HUES64 (cell line): Measurements from ENCODE around the gene JMJD7.
A peak's percentile ranks its signal among the peaks of the same experiment; 100 is the strongest.
"Not testable (repeated sequence)": the region's sequence is repeated elsewhere in the genome, so short reads cannot be mapped to it uniquely, and the experiment has no call there.

Experiments
- H3K27ac ChIP-seq: 2 replicates; pipeline ENCODE4 v1.7.0; 2013; ENCODE audit warnings: low read depth, low read length, inconsistent platforms
- H3K27me3 ChIP-seq: 2 replicates; pipeline ENCODE4 v1.6.1; 2013; ENCODE audit warnings: mild to moderate bottlenecking, low read length; ENCODE audit not compliant: insufficient read depth
- H3K36me3 ChIP-seq: 2 replicates; pipeline ENCODE4 v1.6.1; 2013; ENCODE audit warnings: mild to moderate bottlenecking, low read length; ENCODE audit not compliant: insufficient read depth
- H3K4me1 ChIP-seq: 2 replicates; pipeline ENCODE4 v1.6.1; 2013; ENCODE audit warnings: mild to moderate bottlenecking, low read length, moderate library complexity; ENCODE audit not compliant: insufficient read depth
- H3K4me3 ChIP-seq: 2 replicates; pipeline ENCODE4 v1.5.1; 2013; ENCODE audit warnings: mild to moderate bottlenecking, low read length, moderate library complexity
- H3K9ac ChIP-seq: 2 replicates; pipeline ENCODE4 v1.6.1; 2013; ENCODE audit warnings: mild to moderate bottlenecking, low read depth, low read length
- H3K9me3 ChIP-seq: 2 replicates; pipeline ENCODE4 v1.6.1; 2013; ENCODE audit warnings: low read depth, low read length; ENCODE audit not compliant: insufficient read depth
- WGBS: fragments of 150-250, 120-280 bp; methylation state at CpG from one replicate; pipeline ENCODE4 v1.1.7; 2013; ENCODE audit warnings: missing lambda C conversion rate; 5-methylcytosine and 5-hydroxymethylcytosine counted together

The JMJD7 gene

GRCh38 chr15:41823502-41823901 is 4.4 kb upstream of the JMJD7 start:
- H3K9ac ChIP-seq, result no peak overlapping the region
- no peak overlapping the region for H3K4me3 ChIP-seq
- peaks cover 12% of the 10 kb centered on the region; the same call in 1 of the 2 replicates for H3K36me3 ChIP-seq
- H3K27ac ChIP-seq, result no peak overlapping the region
- H3K27me3 ChIP-seq, result no peaks in the 10 kb centered on the region
- 94% methylated on average over 11 of the region's 11 CpGs for WGBS
- H3K9me3 ChIP-seq, result no peaks in the 10 kb centered on the region
- H3K4me1 ChIP-seq, result peaks cover 6% of the 10 kb centered on the region; the same call in 1 of the 2 replicates

- H3K27me3 ChIP-seq, result no peaks in the 10 kb centered on the region
- no peak overlapping the region for H3K4me3 ChIP-seq
- no peaks in the 10 kb centered on the region for H3K9me3 ChIP-seq
- WGBS, result 94% methylated on average over 19 of the region's 19 CpGs
- H3K36me3 ChIP-seq, result peaks cover 11% of the 10 kb centered on the region; the same call in 1 of the 2 replicates
- H3K27ac ChIP-seq, result no peak overlapping the region
- peaks cover 10% of the 10 kb centered on the region; the same call in 1 of the 2 replicates for H3K4me1 ChIP-seq
- no peak overlapping the region for H3K9ac ChIP-seq
These were observed 3.7 kb upstream of the JMJD7 start for GRCh38 chr15:41824062-41824745.

GRCh38 chr15:41825145-41825544 is 2.7 kb upstream of the JMJD7 start:
- Histone ChIP-seq H3K27ac (no peak overlapping the region), H3K4me1 (peaks cover 10% of the 10 kb centered on the region; the same call in 1 of the 2 replicates)

GRCh38 chr15:41825572-41826535 is 2.0 kb upstream of the JMJD7 start:
- Histone ChIP-seq H3K36me3 (0 out of 2 replicates have a peak, but pooled peaks cover 6% of the 10 kb centered on the region), H3K27me3 (no peaks in the 10 kb centered on the region), H3K27ac (no peak overlapping the region), H3K4me3 (no peak overlapping the region), H3K9me3 (no peaks in the 10 kb centered on the region), H3K4me1 (peaks cover 10% of the 10 kb centered on the region; the same call in 1 of the 2 replicates), H3K9ac (no peak overlapping the region)
- WGBS, result 91% methylated on average over 11 of the region's 13 CpGs

More at GRCh38 chr15:41825145-41825544, 2.7 kb upstream of the JMJD7 start:
- H3K27me3 ChIP-seq, result no peaks in the 10 kb centered on the region
- no peak overlapping the region for H3K9ac ChIP-seq
- 88% methylated on average over 10 of the region's 10 CpGs for WGBS
- H3K4me3 ChIP-seq, result no peak overlapping the region
- H3K36me3 ChIP-seq, result 0 out of 2 replicates have a peak, but pooled peaks cover 9% of the 10 kb centered on the region
- H3K9me3 ChIP-seq, result no peaks in the 10 kb centered on the region

- 3% methylated on average over 37 of the region's 37 CpGs for WGBS
- H3K9me3 ChIP-seq, result no peaks in the 10 kb centered on the region
- H3K27me3 ChIP-seq, result no peaks in the 10 kb centered on the region
- H3K27ac ChIP-seq, result no peak overlapping the region
- H3K36me3 ChIP-seq, result 0 out of 2 replicates have a peak, but pooled peaks cover 5% of the 10 kb centered on the region
- H3K4me3 ChIP-seq, result peak overlapping the region; percentile 80
- H3K4me1 ChIP-seq, result peaks cover 10% of the 10 kb centered on the region; the same call in 1 of the 2 replicates
- peak overlapping the region; percentile 62 for H3K9ac ChIP-seq
These were observed 507 bp upstream of the JMJD7 start for GRCh38 chr15:41827290-41827879.

GRCh38 chr15:41828807-41829141 is 882 bp downstream of the JMJD7 start:
- Histone ChIP-seq H3K27ac (no peak overlapping the region), H3K9me3 (no peaks in the 10 kb centered on the region), H3K4me3 (peak overlapping the region; percentile 80), H3K36me3 (no peaks in the 10 kb centered on the region), H3K9ac (peak overlapping the region; percentile 73; the same call in 1 of the 2 replicates), H3K27me3 (no peaks in the 10 kb centered on the region), H3K4me1 (peaks cover 10% of the 10 kb centered on the region; the same call in 1 of the 2 replicates)
- WGBS, result 46% methylated on average over 6 of the region's 6 CpGs

GRCh38 chr15:41829959-41830646 is 2.2 kb downstream of the JMJD7 start:
- Histone ChIP-seq H3K4me3 (no peak overlapping the region), H3K9me3 (no peaks in the 10 kb centered on the region), H3K27ac (no peak overlapping the region), H3K27me3 (no peaks in the 10 kb centered on the region), H3K9ac (no peak overlapping the region), H3K4me1 (peaks cover 10% of the 10 kb centered on the region; the same call in 1 of the 2 replicates), H3K36me3 (no peaks in the 10 kb centered on the region)
- WGBS, result 96% methylated on average over 13 of the region's 13 CpGs

- not testable (repeated sequence) for H3K27me3 ChIP-seq, H3K4me1 ChIP-seq, H3K27ac ChIP-seq, H3K9me3 ChIP-seq, H3K9ac ChIP-seq, H3K36me3 ChIP-seq, H3K4me3 ChIP-seq
- WGBS, result 94% methylated on average over 4 of the region's 4 CpGs
These were observed 3.4 kb downstream of the JMJD7 start for GRCh38 chr15:41831291-41831690.

GRCh38 chr15:41832208-41832607 is 4.3 kb downstream of the JMJD7 start:
- Histone ChIP-seq H3K36me3 (no peaks in the 10 kb centered on the region), H3K27me3 (no peaks in the 10 kb centered on the region), H3K9ac (no peak overlapping the region), H3K9me3 (no peaks in the 10 kb centered on the region), H3K4me3 (no peak overlapping the region), H3K27ac (no peak overlapping the region), H3K4me1 (peaks cover 4% of the 10 kb centered on the region; the same call in 1 of the 2 replicates)
- 97% methylated on average over 10 of the region's 10 CpGs for WGBS

- Histone ChIP-seq H3K9ac (no peak overlapping the region), H3K36me3 (no peaks in the 10 kb centered on the region), H3K4me3 (no peak overlapping the region), H3K9me3 (no peaks in the 10 kb centered on the region), H3K4me1 (peaks cover 4% of the 10 kb centered on the region; the same call in 1 of the 2 replicates), H3K27me3 (no peaks in the 10 kb centered on the region), H3K27ac (no peak overlapping the region)
- WGBS, result 92% methylated on average over 3 of the region's 3 CpGs
These were observed 5.0 kb downstream of the JMJD7 start for GRCh38 chr15:41832875-41833274.
